Endometrium (tissue), 2 donors: ENCODE data around the gene MRGPRX4.

Experiments used
- FAIRE-seq: peaks from 2 replicates; lab custom pipeline; 2012; peaks lifted over from hg19 to GRCh38; lab: Jason Lieb, UNC
- donor health status: control.
- donor health status: control.

The MRGPRX4 gene

GRCh38 chr11:18221274-18221876 is 48.7 kb downstream of the MRGPRX4 start:
- no peak for FAIRE-seq

GRCh38 chr11:18222814-18223421 is 50.3 kb downstream of the MRGPRX4 start:
- no peak for FAIRE-seq
